Stomach (tissue), 4 donors: ENCODE data around the gene ENOX1.

Experiments used
- POLR2AphosphoS5 ChIP-seq, 3 donors: sonication (generic); formaldehyde crosslinking; IDR thresholded peaks; one replicate each; pipeline ENCODE4 v1.6.1; 2016; ENCODE audit warnings: antibody characterized with exemption in 3 of 3
- TF ChIP-seq, protein P1 (sequence below), 7 experiments: fragments of 450-650 bp in 4 of 7; fragments of 200-600 bp in 3 of 7; sonication (generic) in 3 of 7; IDR thresholded peaks; one replicate each; pipeline ENCODE4 v1.5.1; 2016 to 2019; ENCODE audit warnings: antibody characterized with exemption in 7 of 7, control low read depth in 2 of 7, mild to moderate bottlenecking in 1 of 7

DNA sequence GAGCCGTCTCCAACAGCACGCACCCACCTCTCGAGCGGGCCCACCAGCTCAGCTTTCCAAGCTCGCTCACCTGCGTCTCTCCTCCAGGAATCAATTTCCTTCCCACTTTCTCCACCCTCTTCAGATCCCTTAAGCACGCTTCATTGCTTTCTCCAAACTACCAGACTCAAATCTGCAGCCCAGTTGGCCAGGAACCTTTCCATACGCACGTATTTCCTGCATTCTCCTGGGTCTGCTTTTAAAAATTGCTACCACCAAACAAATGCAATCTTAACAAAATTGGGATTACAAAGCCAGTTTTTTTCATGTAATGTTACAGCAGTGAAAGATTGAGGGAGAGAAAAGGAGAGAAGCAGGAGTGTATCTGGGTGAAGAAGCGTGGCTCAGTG lies 1.5 kb downstream of the ENOX1 start:
- TF ChIP-seq, protein P1, sequence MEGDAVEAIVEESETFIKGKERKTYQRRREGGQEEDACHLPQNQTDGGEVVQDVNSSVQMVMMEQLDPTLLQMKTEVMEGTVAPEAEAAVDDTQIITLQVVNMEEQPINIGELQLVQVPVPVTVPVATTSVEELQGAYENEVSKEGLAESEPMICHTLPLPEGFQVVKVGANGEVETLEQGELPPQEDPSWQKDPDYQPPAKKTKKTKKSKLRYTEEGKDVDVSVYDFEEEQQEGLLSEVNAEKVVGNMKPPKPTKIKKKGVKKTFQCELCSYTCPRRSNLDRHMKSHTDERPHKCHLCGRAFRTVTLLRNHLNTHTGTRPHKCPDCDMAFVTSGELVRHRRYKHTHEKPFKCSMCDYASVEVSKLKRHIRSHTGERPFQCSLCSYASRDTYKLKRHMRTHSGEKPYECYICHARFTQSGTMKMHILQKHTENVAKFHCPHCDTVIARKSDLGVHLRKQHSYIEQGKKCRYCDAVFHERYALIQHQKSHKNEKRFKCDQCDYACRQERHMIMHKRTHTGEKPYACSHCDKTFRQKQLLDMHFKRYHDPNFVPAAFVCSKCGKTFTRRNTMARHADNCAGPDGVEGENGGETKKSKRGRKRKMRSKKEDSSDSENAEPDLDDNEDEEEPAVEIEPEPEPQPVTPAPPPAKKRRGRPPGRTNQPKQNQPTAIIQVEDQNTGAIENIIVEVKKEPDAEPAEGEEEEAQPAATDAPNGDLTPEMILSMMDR (IDR thresholded peaks at IDR 0.05): no peak
- no peak for TF ChIP-seq POLR2AphosphoS5 (IDR thresholded peaks at IDR 0.05)
